Endodermal cell (in vitro differentiated cells): Measurements from ENCODE around the gene WDFY1. TPM values are rescaled to one million over a fixed set of nuclear protein-coding genes. Genes with fewer than 3 reads are reported as not detected.

Experiments used
- DNase-seq: peaks from one replicate; pipeline ENCODE4 v3.0.0-alpha.2; 2017
- H3K27ac ChIP-seq: 2 replicates; pipeline ENCODE4 v1.5.1; 2013; ENCODE audit warnings: mild to moderate bottlenecking, low read depth, low read length, moderate library complexity
- H3K27me3 ChIP-seq: 2 replicates; pipeline ENCODE4 v1.6.1; 2013; ENCODE audit warnings: mild to moderate bottlenecking, low read length, moderate library complexity; ENCODE audit not compliant: insufficient read depth, control insufficient read depth, poor library complexity, severe bottlenecking
- H3K36me3 ChIP-seq: 2 replicates; pipeline ENCODE4 v1.7.0; 2013; ENCODE audit warnings: mild to moderate bottlenecking, low read length, moderate library complexity; ENCODE audit not compliant: control insufficient read depth, insufficient read depth
- H3K4me1 ChIP-seq: one replicate; pipeline ENCODE4 v1.7.0; 2013; ENCODE audit warnings: low read length; ENCODE audit not compliant: control insufficient read depth, insufficient read depth
- H3K4me3 ChIP-seq: 2 replicates; pipeline ENCODE4 v1.5.1; 2013; ENCODE audit warnings: mild to moderate bottlenecking, low read length, moderate library complexity
- H3K9ac ChIP-seq: 2 replicates; pipeline ENCODE4 v1.6.1; 2013; ENCODE audit warnings: mild to moderate bottlenecking, low read length, moderate library complexity; ENCODE audit not compliant: poor library complexity, severe bottlenecking; ENCODE audit errors: extremely low read depth
- H3K9me3 ChIP-seq: 2 replicates; pipeline ENCODE4 v1.6.1; 2013; ENCODE audit warnings: mild to moderate bottlenecking, low read length, moderate library complexity; ENCODE audit not compliant: control insufficient read depth
- H3K27ac Mint-ChIP-seq: 2 replicates; pipeline ENCODE4 v1.8.0; 2020; ENCODE audit warnings: mixed read lengths
- H3K27me3 Mint-ChIP-seq: 2 replicates; pipeline ENCODE4 v1.8.0; 2021; ENCODE audit warnings: mild to moderate bottlenecking, mixed read lengths; ENCODE audit not compliant: insufficient read depth
- H3K36me3 Mint-ChIP-seq: 2 replicates; pipeline ENCODE4 v1.8.0; 2020; ENCODE audit warnings: low read depth, mixed read lengths
- H3K4me1 Mint-ChIP-seq: 2 replicates; pipeline ENCODE4 v1.8.0; 2020; ENCODE audit warnings: mixed read lengths
- H3K4me3 Mint-ChIP-seq: 2 replicates; pipeline ENCODE4 v1.8.0; 2020; ENCODE audit warnings: mild to moderate bottlenecking, moderate library complexity, mixed read lengths
- H3K9me3 Mint-ChIP-seq: 2 replicates; pipeline ENCODE4 v1.8.0; 2020; ENCODE audit warnings: mild to moderate bottlenecking, mixed read lengths
- CTCF ChIP-seq: fragments of 200-600 bp; sonication (generic); conservative IDR thresholded peaks from 2 replicates; pipeline ENCODE4 v1.5.0; 2021; ENCODE audit warnings: antibody characterized with exemption, mild to moderate bottlenecking
- WGBS, 2 experiments: methylation state at CpG; one replicate each; pipeline versions ENCODE4 v1.1.5 to v1.1.7; 2013; ENCODE audit warnings: missing lambda C conversion rate in 2 of 2, mixed read lengths in 1 of 2; ENCODE audit not compliant: insufficient coverage in 1 of 2, insufficient read length in 1 of 2; 5-methylcytosine and 5-hydroxymethylcytosine counted together
- total RNA-seq, 2 donors: library from RNA; stranded (reverse); fragmentation: NEBNext Ultra II Directional in 1 of 2; extraction: Animal tissue kit (Norgen Biotek cat#: 25700) in 1 of 2; gene quantifications; 2 replicates in 1 of 2; 3 replicates in 1 of 2; pipeline ENCODE4 v1.2.1, GENCODE V29; 2021

WDFY1 gene
- total RNA-seq, 2 donors from 2014 or later: 61.9 to 69.7 TPM

GRCh38 chr2:223859070-223859469 is 86.1 kb downstream of the WDFY1 start:
- 86 to 96% methylated on average over 2 to 3 of the region's 3 CpGs for WGBS, 2 experiments

GRCh38 chr2:223856584-223856983 is 88.6 kb downstream of the WDFY1 start:
- Mint-ChIP-seq H3K4me3 (no peak overlapping the region), H3K9me3 (peaks cover under 1% of the 10 kb centered on the region), H3K36me3 (peaks cover 9% of the 10 kb centered on the region), H3K4me1 (peaks cover 21% of the 10 kb centered on the region), H3K27me3 (no peaks in the 10 kb centered on the region), H3K27ac (no peak overlapping the region)
- Histone ChIP-seq H3K9me3 (peaks cover 2% of the 10 kb centered on the region), H3K36me3 (peaks cover 5% of the 10 kb centered on the region), H3K27ac (no peak overlapping the region), H3K4me3 (no peak overlapping the region), H3K9ac (no peak overlapping the region), H3K27me3 (no peaks in the 10 kb centered on the region), H3K4me1 (peaks cover 13% of the 10 kb centered on the region)
- 78 to 93% methylated on average over 3 to 5 of the region's 5 CpGs for WGBS, 2 experiments
- no peak for DNase-seq
- no peak for TF ChIP-seq CTCF

More at GRCh38 chr2:223859070-223859469, 86.1 kb downstream of the WDFY1 start:
- no peak overlapping the region for H3K27ac ChIP-seq
- H3K36me3 ChIP-seq: no peaks in the 10 kb centered on the region
- H3K4me3 Mint-ChIP-seq: no peak overlapping the region
- H3K9ac ChIP-seq: no peak overlapping the region
- H3K36me3 Mint-ChIP-seq: peaks cover 4% of the 10 kb centered on the region
- no peaks in the 10 kb centered on the region for H3K9me3 ChIP-seq
- peaks cover 10% of the 10 kb centered on the region for H3K4me1 Mint-ChIP-seq
- no peaks in the 10 kb centered on the region for H3K27me3 Mint-ChIP-seq
- no peak for TF ChIP-seq CTCF
- peaks cover 13% of the 10 kb centered on the region for H3K4me1 ChIP-seq
- no peak overlapping the region for H3K4me3 ChIP-seq
- no peaks in the 10 kb centered on the region for H3K9me3 Mint-ChIP-seq
- no peak overlapping the region for H3K27ac Mint-ChIP-seq
- DNase-seq: no peak
- H3K27me3 ChIP-seq: no peaks in the 10 kb centered on the region

GRCh38 chr2:223856021-223856420 is 89.1 kb downstream of the WDFY1 start:
- H3K27ac ChIP-seq: no peak overlapping the region
- H3K9me3 ChIP-seq: peaks cover 7% of the 10 kb centered on the region
- no peaks in the 10 kb centered on the region for H3K27me3 Mint-ChIP-seq
- H3K4me1 Mint-ChIP-seq: peaks cover 17% of the 10 kb centered on the region
- no peak for DNase-seq
- H3K27me3 ChIP-seq: no peaks in the 10 kb centered on the region
- no peak overlapping the region for H3K4me3 Mint-ChIP-seq
- no peak overlapping the region for H3K27ac Mint-ChIP-seq
- H3K4me3 ChIP-seq: no peak overlapping the region
- peaks cover 14% of the 10 kb centered on the region for H3K36me3 Mint-ChIP-seq
- no peak for TF ChIP-seq CTCF
- H3K4me1 ChIP-seq: peaks cover 11% of the 10 kb centered on the region
- H3K9ac ChIP-seq: no peak overlapping the region
- peaks cover 9% of the 10 kb centered on the region for H3K36me3 ChIP-seq
- peaks cover 6% of the 10 kb centered on the region for H3K9me3 Mint-ChIP-seq
- WGBS, 2 experiments: 81 to 85% methylated on average over 2 of the region's 2 CpGs
